Measurements from ENCODE around the gene NDFIP1. TPM values are rescaled to one million over a fixed set of nuclear protein-coding genes. Genes with fewer than 3 reads are reported as not detected.
A peak's percentile ranks its signal among the peaks of the same experiment; 100 is the strongest.

Gene NDFIP1
- polyA plus RNA-seq (2011; rRNA removed) = 11.2 and 22.4 TPM in 2 replicates
- polyA minus RNA-seq (2011; rRNA and poly(A)+ RNA removed) = 7.3 and 9.0 TPM in 2 replicates

- TF ChIP-seq CTCF (IDR thresholded peaks at IDR 0.05; ENCODE audit: insufficient read depth, low read depth, low read length) = no peak
- DNase-seq (ENCODE audit: low read depth) = no peak
- H3K4me3 ChIP-seq (ENCODE audit: low read depth, low read length) = peak within 1 kb of the TSS; percentile 76
- CTCF ChIA-PET = interaction anchor here (0.7 to 2.5 kb wide), 4 partner anchors 31 to 140 kb away, joined by 3 to 10 read pairs (median 4); partner anchors contain the start of genes GNPDA1 and RNF14
- no peaks in the 10 kb centered on the region for H3K36me3 ChIP-seq (ENCODE audit: control insufficient read depth, insufficient read depth, low read length)
- POLR2A ChIA-PET = no interaction called here
- no peaks in the 10 kb centered on the region for H3K27me3 ChIP-seq (ENCODE audit: control insufficient read depth, insufficient read depth, low read length)
These were observed at the start of gene NDFIP1 for GRCh38 chr5:142108432-142109330. Gene NDFIP1 (plus strand): TSS chr5:142108779. CDS start chr5:142108975, 196 bp downstream.

GRCh38 chr5:142059304-142059940 lies 49.2 kb upstream of the NDFIP1 start:
- no peaks in the 10 kb centered on the region for H3K27me3 ChIP-seq (ENCODE audit: control insufficient read depth, insufficient read depth, low read length)
- DNase-seq (ENCODE audit: low read depth) = no peak
- H3K4me3 ChIP-seq (ENCODE audit: low read depth, low read length) = no peak overlapping the region
- CTCF ChIA-PET = interaction anchor here (1.3 kb wide), 1 partner anchor 27 kb away, joined by 3 read pairs; no protein-coding TSS in a partner anchor
- POLR2A ChIA-PET = no interaction called here
- no peaks in the 10 kb centered on the region for H3K36me3 ChIP-seq (ENCODE audit: control insufficient read depth, insufficient read depth, low read length)
- no peak for TF ChIP-seq CTCF (IDR thresholded peaks at IDR 0.05; ENCODE audit: insufficient read depth, low read depth, low read length)

- Histone ChIP-seq H3K27me3 (ENCODE audit: control insufficient read depth, insufficient read depth, low read length) (peaks cover 4% of the 10 kb centered on the region), H3K36me3 (ENCODE audit: control insufficient read depth, insufficient read depth, low read length) (no peaks in the 10 kb centered on the region), H3K4me3 (ENCODE audit: low read depth, low read length) (no peak overlapping the region)
- no peak for DNase-seq (ENCODE audit: low read depth)
- ChIA-PET CTCF (interaction anchor here (0.7 to 1.2 kb wide), 2 partner anchors 8 to 12 kb away, joined by 3 to 4 read pairs; no protein-coding TSS in a partner anchor), POLR2A (no interaction called here)
- TF ChIP-seq CTCF (IDR thresholded peaks at IDR 0.05; ENCODE audit: insufficient read depth, low read depth, low read length) = no peak
These were observed 45.2 kb upstream of the NDFIP1 start for GRCh38 chr5:142063376-142063775.

GRCh38 chr5:142063878-142064331 lies 44.7 kb upstream of the NDFIP1 start:
- no peaks in the 10 kb centered on the region for H3K36me3 ChIP-seq (ENCODE audit: control insufficient read depth, insufficient read depth, low read length)
- DNase-seq (ENCODE audit: low read depth) = no peak
- ChIA-PET POLR2A (no interaction called here), CTCF (no interaction called here)
- H3K27me3 ChIP-seq (ENCODE audit: control insufficient read depth, insufficient read depth, low read length) = peaks cover 4% of the 10 kb centered on the region
- H3K4me3 ChIP-seq (ENCODE audit: low read depth, low read length) = no peak overlapping the region
- TF ChIP-seq CTCF (IDR thresholded peaks at IDR 0.05; ENCODE audit: insufficient read depth, low read depth, low read length) = no peak

- DNase-seq (ENCODE audit: low read depth) = no peak
- peaks cover 7% of the 10 kb centered on the region for H3K27me3 ChIP-seq (ENCODE audit: control insufficient read depth, insufficient read depth, low read length)
- H3K36me3 ChIP-seq (ENCODE audit: control insufficient read depth, insufficient read depth, low read length) = no peaks in the 10 kb centered on the region
- CTCF ChIA-PET = no interaction called here
- POLR2A ChIA-PET = interaction anchor here (0.5 kb wide), 1 partner anchor 473 kb away, joined by 10 read pairs; no protein-coding TSS in a partner anchor
- no peak overlapping the region for H3K4me3 ChIP-seq (ENCODE audit: low read depth, low read length)
- TF ChIP-seq CTCF (IDR thresholded peaks at IDR 0.05; ENCODE audit: insufficient read depth, low read depth, low read length) = no peak
These were observed 43.3 kb upstream of the NDFIP1 start for GRCh38 chr5:142065273-142065672.

Measured in BJ (cell line).